Keratinocyte (primary cell): ENCODE results near the gene APOB. TPM values are rescaled to one million over a fixed set of nuclear protein-coding genes. Genes with fewer than 3 reads are reported as not detected.

ENCODE experiments used
- DNase-seq: peaks from one replicate; pipeline ENCODE4 v3.0.0-alpha.2; 2011; ENCODE audit warnings: low read depth, missing footprints, low spot score
- FAIRE-seq: peaks from 2 replicates; lab custom pipeline; 2011; peaks lifted over from hg19 to GRCh38; lab: Jason Lieb, UNC
- H2AFZ ChIP-seq: 2 replicates; pipeline ENCODE4 v1.6.0; 2012; ENCODE audit warnings: low read length, control low read depth, inconsistent platforms; ENCODE audit not compliant: control insufficient read depth
- H3K27ac ChIP-seq: 2 replicates; pipeline ENCODE4 v1.5.1; 2011; ENCODE audit warnings: low read length; ENCODE audit not compliant: control insufficient read depth, insufficient read depth
- H3K27me3 ChIP-seq: 3 replicates; pipeline ENCODE4 v1.6.0; 2011; ENCODE audit warnings: low read length; ENCODE audit not compliant: control insufficient read depth, insufficient read depth; ENCODE audit errors: extremely low read depth
- H3K36me3 ChIP-seq, 2 experiments: 2 replicates in 1 of 2; 3 replicates in 1 of 2; pipeline ENCODE4 v1.5.1; 2011; ENCODE audit warnings: low read length in 2 of 2, mild to moderate bottlenecking in 1 of 2; ENCODE audit not compliant: control insufficient read depth in 2 of 2, insufficient read depth in 2 of 2; ENCODE audit errors: extremely low read depth in 1 of 2
- H3K4me1 ChIP-seq: 3 replicates; pipeline ENCODE4 v1.5.1; 2011; ENCODE audit warnings: low read length; ENCODE audit not compliant: control insufficient read depth, insufficient read depth; ENCODE audit errors: extremely low read depth
- H3K4me2 ChIP-seq: 3 replicates; pipeline ENCODE4 v1.6.0; 2011; ENCODE audit warnings: low read depth, low read length; ENCODE audit not compliant: control insufficient read depth, insufficient read depth; ENCODE audit errors: extremely low read depth
- H3K4me3 ChIP-seq, 3 experiments: fragments of 200-600 bp in 1 of 3; sonication (generic) in 1 of 3; 2 replicates in 2 of 3; 3 replicates in 1 of 3; pipeline ENCODE4 v1.5.1; 2011 to 2016; ENCODE audit warnings: low read length in 3 of 3, mild to moderate bottlenecking in 3 of 3, control low read depth in 2 of 3, inconsistent platforms in 1 of 3, low read depth in 1 of 3, mixed read lengths in 1 of 3, mixed run types in 1 of 3, moderate library complexity in 1 of 3; ENCODE audit not compliant: control insufficient read depth in 2 of 3, insufficient read depth in 2 of 3; ENCODE audit errors: extremely low read depth in 1 of 3
- H3K79me2 ChIP-seq: 2 replicates; pipeline ENCODE4 v1.6.0; 2012; ENCODE audit warnings: low read length; ENCODE audit not compliant: control insufficient read depth, insufficient read depth
- H3K9ac ChIP-seq: 3 replicates; pipeline ENCODE4 v1.6.0; 2011; ENCODE audit warnings: low read length; ENCODE audit not compliant: control insufficient read depth, insufficient read depth; ENCODE audit errors: extremely low read depth
- H3K9me1 ChIP-seq: 3 replicates; pipeline ENCODE4 v1.6.0; 2011; ENCODE audit warnings: low read length; ENCODE audit not compliant: control insufficient read depth, insufficient read depth; ENCODE audit errors: extremely low read depth
- H3K9me3 ChIP-seq: 2 replicates; pipeline ENCODE4 v1.5.1; 2012; ENCODE audit warnings: low read depth, low read length; ENCODE audit not compliant: control insufficient read depth
- H4K20me1 ChIP-seq: 3 replicates; pipeline ENCODE4 v1.6.0; 2011; ENCODE audit warnings: low read length; ENCODE audit not compliant: control insufficient read depth, insufficient read depth; ENCODE audit errors: extremely low read depth
- CTCF ChIP-seq, 3 experiments: IDR thresholded peaks in 1 of 3; conservative IDR thresholded peaks in 1 of 3; optimal IDR thresholded peaks in 1 of 3; 2 replicates in 2 of 3; 3 replicates in 1 of 3; pipeline versions ENCODE3 to v1.5.1; 2011; ENCODE audit warnings: low read length in 3 of 3, mild to moderate bottlenecking in 3 of 3, moderate library complexity in 2 of 3, control low read depth in 1 of 3, inconsistent platforms in 1 of 3; ENCODE audit not compliant: insufficient read depth in 2 of 3; ENCODE audit errors: extremely low read depth in 1 of 3
- EZH2 ChIP-seq: IDR thresholded peaks from one replicate; pipeline ENCODE4 v1.6.1; 2012; ENCODE audit warnings: inconsistent platforms, mild to moderate bottlenecking, low read length, moderate library complexity
- dilution Hi-C: fragments of 300-500 bp; cut with MboI; formaldehyde crosslinking; loops from one replicate; pipeline ENCODE4 v1.7.0; 2020; ENCODE audit warnings: low sequenced_read_pairs; ENCODE audit not compliant: extremely low pct_ligation_motif_present
- polyA plus RNA-seq, 5 experiments: library from polyadenylated mRNA; depleted of rRNA in 3 of 5; stranded (reverse) in 3 of 5; stranded (forward) in 1 of 5; unstranded in 1 of 5; fragments of >200 nt; gene quantifications; 1 replicate in 1 of 5; 2 replicates in 3 of 5; 3 replicates in 1 of 5; pipeline versions ENCODE4 v1.2.1 to v1.2.3, GENCODE V29; 2011 to 2012; ENCODE audit warnings: missing spikeins in 2 of 5, low read depth in 1 of 5, low replicate concordance in 1 of 5

The APOB gene
- polyA plus RNA-seq, 1 donor (not counting 4 experiments of a cell fraction or from before 2014, with no cell fraction given), result 0.01 TPM

GRCh38 chr2:21025690-21026478 lies 18.0 kb downstream of the APOB start:
- no peak overlapping the region for H3K4me2 ChIP-seq
- DNase-seq (no peak), FAIRE-seq (no peak)
- no peaks in the 10 kb centered on the region for H3K36me3 ChIP-seq
- no peaks in the 10 kb centered on the region for H3K79me2 ChIP-seq
- H3K4me1 ChIP-seq, result no peaks in the 10 kb centered on the region
- no peak overlapping the region for H3K4me3 ChIP-seq
- no peaks in the 10 kb centered on the region for H3K27me3 ChIP-seq
- H4K20me1 ChIP-seq, result no peaks in the 10 kb centered on the region
- H2AFZ ChIP-seq, result no peak overlapping the region
- H3K9me1 ChIP-seq, result no peaks in the 10 kb centered on the region
- no peak overlapping the region for H3K27ac ChIP-seq
- H3K9ac ChIP-seq, result no peak overlapping the region
- TF ChIP-seq EZH2 (no peak), CTCF (optimal IDR thresholded peaks at IDR 0.05 in 1 of 3, IDR thresholded peaks at IDR 0.05 in 1 of 3, conservative IDR thresholded peaks at IDR 0.05 in 1 of 3; ENCODE audit: extremely low read depth in 1 of 3, insufficient read depth in 2 of 3, low read length in 3 of 3) (no peak)
- no peaks in the 10 kb centered on the region for H3K9me3 ChIP-seq
- dilution Hi-C loops, result no loop called here

- TF ChIP-seq CTCF (optimal IDR thresholded peaks at IDR 0.05 in 1 of 3, IDR thresholded peaks at IDR 0.05 in 1 of 3, conservative IDR thresholded peaks at IDR 0.05 in 1 of 3; ENCODE audit: extremely low read depth in 1 of 3, insufficient read depth in 2 of 3, low read length in 3 of 3) (no peak), EZH2 (no peak)
- H3K36me3 ChIP-seq, result no peaks in the 10 kb centered on the region
- no peak overlapping the region for H3K9ac ChIP-seq
- no peaks in the 10 kb centered on the region for H4K20me1 ChIP-seq
- no peaks in the 10 kb centered on the region for H3K4me1 ChIP-seq
- H3K27ac ChIP-seq, result no peak overlapping the region
- DNase-seq (no peak), FAIRE-seq (no peak)
- H3K9me1 ChIP-seq, result no peaks in the 10 kb centered on the region
- no peaks in the 10 kb centered on the region for H3K27me3 ChIP-seq
- H3K4me3 ChIP-seq, result no peak overlapping the region
- H3K4me2 ChIP-seq, result no peak overlapping the region
- H2AFZ ChIP-seq, result no peak overlapping the region
- H3K9me3 ChIP-seq, result no peaks in the 10 kb centered on the region
- no peaks in the 10 kb centered on the region for H3K79me2 ChIP-seq
- dilution Hi-C loops, result no loop called here
These were observed 19.0 kb downstream of the APOB start for GRCh38 chr2:21024722-21025389.
